Mucosa of rectum (tissue), 2 donors: ENCODE data around the gene ATP2B2.

Source experiments
- H3K27ac ChIP-seq, 2 donors: one replicate each; pipeline ENCODE4 v1.7.0; 2013; ENCODE audit warnings: inconsistent platforms in 2 of 2, low read depth in 2 of 2, low read length in 2 of 2
- H3K27me3 ChIP-seq, 2 donors: one replicate each; pipeline ENCODE4 v1.7.0; 2013; ENCODE audit warnings: low read length in 2 of 2; ENCODE audit not compliant: control insufficient read depth in 2 of 2, insufficient read depth in 2 of 2
- H3K36me3 ChIP-seq, 2 donors: one replicate each; pipeline ENCODE4 v1.7.0; 2013; ENCODE audit warnings: low read length in 2 of 2; ENCODE audit not compliant: control insufficient read depth in 2 of 2, insufficient read depth in 2 of 2
- H3K4me1 ChIP-seq, 2 donors: one replicate each; pipeline ENCODE4 v1.7.0; 2013; ENCODE audit warnings: low read length in 2 of 2, mild to moderate bottlenecking in 1 of 2; ENCODE audit not compliant: control insufficient read depth in 2 of 2, insufficient read depth in 2 of 2
- H3K4me3 ChIP-seq, 2 donors: one replicate each; pipeline ENCODE4 v1.7.0; 2013; ENCODE audit warnings: low read length in 2 of 2
- H3K9ac ChIP-seq, 2 donors: one replicate each; pipeline ENCODE4 v1.7.0; 2013; ENCODE audit warnings: low read length in 2 of 2, low read depth in 1 of 2, mild to moderate bottlenecking in 1 of 2
- H3K9me3 ChIP-seq, 2 donors: one replicate each; pipeline ENCODE4 v1.7.0; 2013; ENCODE audit warnings: low read length in 2 of 2; ENCODE audit not compliant: control insufficient read depth in 2 of 2
- donor health status: healthy.
- donor health status: Normal muscosa, but diverticular disease.

The ATP2B2 gene

DNA sequence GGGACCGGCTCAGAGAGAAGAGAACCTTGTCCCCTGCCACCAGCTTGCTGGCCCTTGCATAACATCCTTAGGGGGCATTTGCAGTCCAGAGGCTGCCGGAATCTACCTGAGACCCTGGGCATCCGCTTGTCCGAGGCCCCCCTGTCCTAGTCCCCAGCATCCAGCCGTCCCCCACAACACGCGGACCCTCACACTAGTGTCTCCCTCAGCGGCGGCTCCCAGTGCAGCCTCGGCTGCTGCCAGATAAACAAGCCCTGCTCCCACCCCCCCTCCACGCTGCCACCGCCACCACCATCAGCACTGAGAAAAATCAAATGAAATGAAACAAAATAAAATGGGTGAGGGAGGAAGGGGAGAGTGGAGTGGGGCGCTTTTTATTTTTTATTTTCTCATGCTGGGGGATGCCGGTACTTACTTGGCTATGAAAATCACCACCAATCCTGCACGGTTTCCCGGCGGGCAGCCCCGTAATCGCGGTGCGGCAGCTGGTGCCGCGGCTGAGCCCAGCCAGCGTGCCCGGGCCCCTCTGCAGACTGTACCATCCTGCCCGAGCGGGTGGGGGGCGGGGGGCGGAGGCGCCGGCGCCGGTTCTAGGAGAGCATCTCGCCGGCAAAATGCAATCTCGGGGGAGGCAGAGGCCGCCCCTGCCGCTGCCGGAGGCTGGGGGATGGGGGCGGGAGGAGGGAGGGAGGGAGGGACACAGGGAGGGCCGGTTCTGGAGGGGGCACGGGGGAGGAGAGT, at the start of gene ATP2B2:
ATP2B2 (minus strand) TSS at position 537 of the 741 bp plus-strand sequence. CDS start 56,043 bp downstream, outside the sequence.
- Histone ChIP-seq H3K27ac (no peak within 1 kb of the TSS), H3K4me3 (no peak within 1 kb of the TSS), H3K4me1 (no peaks in the 10 kb centered on the region), H3K36me3 (no peaks in the 10 kb centered on the region), H3K9me3 (no peaks in the 10 kb centered on the region), H3K27me3 (peaks cover 9 to 12% of the 10 kb centered on the region in 2 donors), H3K9ac (no peak within 1 kb of the TSS)

GRCh38 chr3:10554746-10555145, 49.4 kb upstream of the ATP2B2 start:
- H3K4me1 ChIP-seq: no peaks in the 10 kb centered on the region
- no peaks in the 10 kb centered on the region for H3K9me3 ChIP-seq
- no peaks in the 10 kb centered on the region for H3K36me3 ChIP-seq
- H3K27ac ChIP-seq: no peak overlapping the region
- H3K27me3 ChIP-seq: no peaks in the 10 kb centered on the region
- H3K9ac ChIP-seq: no peak overlapping the region
- no peak overlapping the region for H3K4me3 ChIP-seq

- Histone ChIP-seq H3K36me3 (no peaks in the 10 kb centered on the region), H3K4me1 (no peaks in the 10 kb centered on the region), H3K27me3 (no peaks in the 10 kb centered on the region), H3K9me3 (no peaks in the 10 kb centered on the region), H3K27ac (no peak overlapping the region), H3K4me3 (no peak overlapping the region), H3K9ac (no peak overlapping the region)
These were observed 48.8 kb upstream of the ATP2B2 start for GRCh38 chr3:10554236-10554611.

DNA sequence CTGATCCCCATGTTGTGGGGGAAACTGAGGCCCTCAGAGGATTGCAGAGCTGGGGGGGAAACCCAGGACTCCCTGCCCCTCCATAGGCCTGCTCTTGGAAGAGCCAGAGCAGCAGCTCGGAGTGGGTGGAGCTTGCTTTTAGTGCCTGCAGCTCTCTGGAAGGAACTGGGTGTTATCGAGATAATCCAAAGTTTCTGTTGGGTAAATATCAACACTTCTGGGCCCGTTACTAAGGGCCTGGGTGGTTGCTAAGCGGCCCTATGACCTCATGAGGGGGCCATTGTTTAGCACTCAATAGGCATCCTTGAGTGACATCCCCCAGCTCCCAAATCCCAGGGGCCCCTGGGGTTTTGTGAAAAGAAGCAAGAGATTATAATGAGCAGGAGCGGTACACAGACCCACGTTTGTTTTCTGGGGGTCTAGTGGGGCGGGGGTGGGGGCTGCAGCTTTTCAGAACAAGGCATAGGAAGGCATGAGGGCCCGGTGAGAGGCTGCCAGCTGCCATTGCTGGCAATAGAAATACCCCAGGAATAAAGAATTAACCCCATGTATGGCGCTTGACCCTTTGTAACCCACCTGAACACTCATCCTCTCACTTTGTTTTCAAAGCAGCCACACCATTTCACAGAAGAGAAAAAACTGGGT, 48.3 kb upstream of the ATP2B2 start:
- Histone ChIP-seq H3K27ac (no peak overlapping the region), H3K9me3 (no peaks in the 10 kb centered on the region), H3K27me3 (peaks cover 0 to 2% of the 10 kb centered on the region in 2 donors), H3K4me1 (no peaks in the 10 kb centered on the region), H3K4me3 (no peak overlapping the region), H3K36me3 (no peaks in the 10 kb centered on the region), H3K9ac (no peak overlapping the region)

- Histone ChIP-seq H3K9ac (no peak overlapping the region), H3K9me3 (no peaks in the 10 kb centered on the region), H3K4me1 (no peaks in the 10 kb centered on the region), H3K36me3 (no peaks in the 10 kb centered on the region), H3K27me3 (peaks cover 0 to 2% of the 10 kb centered on the region in 2 donors), H3K27ac (no peak overlapping the region), H3K4me3 (no peak overlapping the region)
These were observed 47.2 kb upstream of the ATP2B2 start for GRCh38 chr3:10552631-10552943.

DNA sequence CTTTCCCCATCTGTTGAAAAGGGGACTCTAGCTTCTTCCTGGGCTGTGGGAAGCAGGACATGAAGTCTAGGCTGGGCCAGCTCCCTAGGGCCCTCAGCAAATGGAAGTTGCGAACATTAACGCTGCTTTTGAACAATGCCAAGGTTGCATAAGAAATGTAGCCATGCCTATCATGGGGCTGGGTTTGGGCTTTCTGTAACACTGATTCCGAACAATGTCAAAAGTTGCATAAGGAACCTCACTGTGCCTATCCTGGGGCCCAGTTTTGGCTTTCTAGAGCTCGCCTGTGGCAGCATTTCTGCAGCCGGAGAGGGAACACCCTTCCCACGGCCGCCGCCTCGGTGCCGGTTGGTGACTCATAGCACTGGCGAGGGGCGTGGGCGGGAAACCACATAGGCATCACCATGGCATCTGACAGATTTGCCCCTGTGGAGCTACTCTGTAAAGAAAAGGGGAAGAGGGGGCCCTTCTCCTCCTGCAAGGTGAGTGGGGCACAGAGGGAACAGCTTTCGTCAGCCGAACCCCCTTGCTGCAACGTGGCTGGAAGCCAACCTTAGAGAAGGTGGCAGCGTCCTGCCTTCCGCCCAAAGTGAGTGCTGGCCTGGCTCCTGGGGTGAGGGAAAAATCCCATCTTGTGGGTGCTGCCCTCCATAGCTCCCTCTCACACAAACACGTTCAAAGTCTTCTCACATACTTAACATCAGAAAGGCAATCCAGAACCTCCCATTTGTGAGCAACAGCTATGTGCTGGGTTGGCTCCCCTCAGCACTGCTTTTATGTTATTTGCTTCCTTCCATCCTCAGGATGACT, 46.6 kb upstream of the ATP2B2 start:
- peak overlapping the region in 1 of 2 donors; percentile 4 for H3K27ac ChIP-seq
- H3K9me3 ChIP-seq: no peaks in the 10 kb centered on the region
- H3K4me1 ChIP-seq: no peaks in the 10 kb centered on the region
- H3K4me3 ChIP-seq: no peak overlapping the region
- H3K27me3 ChIP-seq: peaks cover 0 to 2% of the 10 kb centered on the region in 2 donors
- H3K36me3 ChIP-seq: no peaks in the 10 kb centered on the region
- no peak overlapping the region for H3K9ac ChIP-seq

DNA sequence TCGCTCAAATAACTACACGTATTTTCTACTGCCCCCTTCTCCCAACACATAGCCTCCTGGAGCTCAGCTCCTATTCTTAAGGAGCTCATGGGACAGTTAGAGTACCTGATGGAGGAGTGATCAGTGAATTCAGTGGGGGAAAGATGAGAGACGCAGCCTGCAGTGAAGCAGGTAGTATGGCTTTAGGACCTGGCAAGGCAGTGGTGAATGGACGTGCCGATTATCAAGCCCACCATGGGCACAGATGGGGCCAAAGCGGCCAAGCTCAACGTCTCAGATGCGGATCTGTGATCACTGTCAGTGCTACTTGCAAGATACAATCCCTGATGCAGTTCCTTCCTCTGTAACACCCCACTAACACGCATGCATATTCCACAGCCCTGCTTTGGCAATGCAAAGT, 45.8 kb upstream of the ATP2B2 start:
- Histone ChIP-seq H3K4me3 (no peak overlapping the region), H3K27me3 (peaks cover 0 to 2% of the 10 kb centered on the region in 2 donors), H3K27ac (no peak overlapping the region), H3K9me3 (no peaks in the 10 kb centered on the region), H3K36me3 (no peaks in the 10 kb centered on the region), H3K9ac (no peak overlapping the region), H3K4me1 (no peaks in the 10 kb centered on the region)

GRCh38 chr3:10550705-10551104, 45.3 kb upstream of the ATP2B2 start:
- H3K27ac ChIP-seq: no peak overlapping the region
- H3K4me3 ChIP-seq: no peak overlapping the region
- peaks cover 0 to 2% of the 10 kb centered on the region in 2 donors for H3K27me3 ChIP-seq
- no peaks in the 10 kb centered on the region for H3K4me1 ChIP-seq
- no peaks in the 10 kb centered on the region for H3K9me3 ChIP-seq
- H3K9ac ChIP-seq: no peak overlapping the region
- H3K36me3 ChIP-seq: no peaks in the 10 kb centered on the region

GRCh38 chr3:10549617-10550230, 44.3 kb upstream of the ATP2B2 start:
- H3K9ac ChIP-seq: no peak overlapping the region
- no peak overlapping the region for H3K27ac ChIP-seq
- H3K4me1 ChIP-seq: no peaks in the 10 kb centered on the region
- H3K4me3 ChIP-seq: no peak overlapping the region
- H3K27me3 ChIP-seq: peaks cover 0 to 2% of the 10 kb centered on the region in 2 donors
- H3K9me3 ChIP-seq: no peaks in the 10 kb centered on the region
- no peaks in the 10 kb centered on the region for H3K36me3 ChIP-seq

DNA sequence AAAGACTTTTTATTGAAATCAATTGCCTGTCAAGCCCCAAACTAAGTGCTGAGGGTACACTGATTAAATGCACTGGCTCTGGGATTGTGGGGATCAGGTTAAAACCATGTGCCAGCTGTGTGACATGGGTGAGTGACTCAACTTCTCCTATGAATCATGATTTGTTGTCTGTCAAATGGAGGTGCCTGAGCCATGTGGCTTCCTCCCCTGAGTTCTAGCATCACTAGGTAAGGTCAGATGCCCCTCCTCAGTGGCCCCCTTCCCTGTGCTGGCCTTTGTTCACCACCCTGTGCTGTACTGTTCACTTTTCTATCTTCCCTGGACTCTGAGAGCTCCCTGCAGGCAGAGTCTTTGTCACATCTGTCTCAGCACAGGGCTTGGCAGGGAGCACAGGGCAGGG, 43.6 kb upstream of the ATP2B2 start:
- Histone ChIP-seq H3K27ac (no peak overlapping the region), H3K9me3 (no peaks in the 10 kb centered on the region), H3K27me3 (peaks cover 0 to 2% of the 10 kb centered on the region in 2 donors), H3K4me3 (no peak overlapping the region), H3K9ac (no peak overlapping the region), H3K4me1 (no peaks in the 10 kb centered on the region), H3K36me3 (no peaks in the 10 kb centered on the region)
